CD4-positive, alpha-beta T cell treated with Interleukin-17A for 1 hour (primary cell): ENCODE results near the gene VCL.
"Not testable (repeated sequence)": the region's sequence is repeated elsewhere in the genome, so short reads cannot be mapped to it uniquely, and the experiment has no call there.

Experiments
- DNase-seq: peaks from one replicate; pipeline ENCODE4 v3.0.0-alpha.2; 2020

VCL gene

GRCh38 chr10:74113546-74113945 lies 115.6 kb downstream of the VCL start:
- DNase-seq: no peak

GRCh38 chr10:74114041-74114448 lies 116.1 kb downstream of the VCL start:
- no peak for DNase-seq

DNA sequence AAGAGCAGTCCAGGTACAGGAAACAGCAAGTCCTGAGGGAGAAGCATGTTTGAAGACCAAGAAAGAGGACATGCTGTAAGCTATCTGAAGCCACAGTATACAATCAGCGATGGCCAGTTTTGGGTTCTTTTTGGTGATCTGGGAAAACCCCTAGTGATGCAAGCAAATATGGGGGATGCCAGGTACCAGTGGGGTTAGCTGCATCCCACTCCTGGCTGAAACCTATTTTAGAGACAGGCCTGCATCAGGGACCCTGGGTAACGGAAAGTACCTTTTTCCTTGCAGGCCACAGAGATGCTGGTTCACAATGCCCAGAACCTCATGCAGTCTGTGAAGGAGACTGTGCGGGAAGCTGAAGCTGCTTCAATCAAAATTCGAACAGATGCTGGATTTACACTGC lies 119.8 kb downstream of the VCL start:
- DNase-seq: no peak

DNA sequence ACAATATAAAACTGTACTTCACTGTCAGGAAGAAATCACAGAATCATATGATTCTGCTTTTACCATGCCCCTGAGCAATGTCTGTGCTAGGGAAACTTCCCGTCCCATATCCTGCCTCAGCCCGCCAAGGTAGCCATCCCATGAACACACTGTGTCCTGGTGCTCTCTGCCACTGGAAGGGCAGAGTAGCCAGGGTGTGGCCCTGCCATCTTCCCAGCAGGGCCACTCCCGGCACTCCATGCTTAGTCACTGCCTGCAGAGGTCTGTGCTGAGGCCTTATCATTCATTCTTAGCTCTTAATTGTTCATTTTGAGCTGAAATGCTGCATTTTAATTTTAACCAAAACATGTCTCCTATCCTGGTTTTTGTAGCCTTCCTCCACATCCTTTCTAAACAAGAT lies 120.9 kb downstream of the VCL start:
- no peak for DNase-seq

GRCh38 chr10:74120911-74121310 lies 123.0 kb downstream of the VCL start:
- DNase-seq: no peak

GRCh38 chr10:74121368-74121767 lies 123.5 kb downstream of the VCL start:
- no peak for DNase-seq

DNA sequence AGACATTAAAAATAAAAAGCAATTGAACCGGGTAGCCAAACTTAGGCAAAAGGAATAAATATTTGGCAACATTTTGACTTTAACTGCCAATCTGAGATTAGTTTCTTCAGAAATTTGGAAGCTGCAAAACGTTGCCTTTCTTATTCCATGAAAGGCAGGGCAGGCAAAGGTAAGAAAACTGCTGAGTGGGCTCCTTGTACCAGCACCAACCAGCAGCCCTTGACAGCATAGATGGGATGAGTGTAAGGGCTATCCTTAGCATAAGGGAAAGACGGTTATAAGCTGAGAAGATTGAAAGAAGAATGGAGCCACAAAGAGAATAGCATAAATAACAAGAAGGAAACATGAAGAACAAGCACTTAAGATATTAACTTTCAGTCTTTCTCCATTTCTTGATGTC lies 124.1 kb downstream of the VCL start:
- no peak for DNase-seq

- DNase-seq: no peak
Observed at GRCh38 chr10:74123081-74123480, 125.2 kb downstream of the VCL start.

GRCh38 chr10:74133923-74134820 lies 136.3 kb downstream of the VCL start:
- no peak for DNase-seq

GRCh38 chr10:74135452-74135851 lies 137.5 kb downstream of the VCL start:
- no peak for DNase-seq

- no peak for DNase-seq
Observed at GRCh38 chr10:74137992-74138391, 140.1 kb downstream of the VCL start.

GRCh38 chr10:74138596-74138995 lies 140.7 kb downstream of the VCL start:
- DNase-seq: not testable (repeated sequence)

- DNase-seq: no peak
Observed at GRCh38 chr10:74139981-74140380, 142.1 kb downstream of the VCL start.

GRCh38 chr10:74140553-74140952 lies 142.6 kb downstream of the VCL start:
- DNase-seq: no peak

GRCh38 chr10:74145133-74145532 lies 147.2 kb downstream of the VCL start:
- DNase-seq: no peak

DNA sequence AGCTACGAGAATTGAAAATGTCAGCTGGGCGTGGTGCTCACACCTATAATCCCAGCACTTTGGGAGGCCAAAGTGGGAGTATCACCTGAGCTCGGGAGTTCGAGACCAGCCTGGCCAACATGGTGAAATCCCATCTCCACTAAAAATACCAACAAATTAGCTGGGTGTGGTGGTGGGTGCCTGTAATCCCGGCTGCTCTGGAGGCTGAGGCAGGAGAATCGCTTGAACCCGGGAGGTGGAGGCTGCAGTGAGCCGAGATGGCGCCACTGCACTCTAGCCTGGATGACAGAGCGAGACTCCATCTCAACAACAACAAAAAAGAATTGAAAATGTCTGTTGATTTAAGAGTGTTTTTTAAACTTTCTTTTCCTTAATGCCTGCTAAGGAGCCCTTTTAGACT lies 149.1 kb downstream of the VCL start:
- not testable (repeated sequence) for DNase-seq

DNA sequence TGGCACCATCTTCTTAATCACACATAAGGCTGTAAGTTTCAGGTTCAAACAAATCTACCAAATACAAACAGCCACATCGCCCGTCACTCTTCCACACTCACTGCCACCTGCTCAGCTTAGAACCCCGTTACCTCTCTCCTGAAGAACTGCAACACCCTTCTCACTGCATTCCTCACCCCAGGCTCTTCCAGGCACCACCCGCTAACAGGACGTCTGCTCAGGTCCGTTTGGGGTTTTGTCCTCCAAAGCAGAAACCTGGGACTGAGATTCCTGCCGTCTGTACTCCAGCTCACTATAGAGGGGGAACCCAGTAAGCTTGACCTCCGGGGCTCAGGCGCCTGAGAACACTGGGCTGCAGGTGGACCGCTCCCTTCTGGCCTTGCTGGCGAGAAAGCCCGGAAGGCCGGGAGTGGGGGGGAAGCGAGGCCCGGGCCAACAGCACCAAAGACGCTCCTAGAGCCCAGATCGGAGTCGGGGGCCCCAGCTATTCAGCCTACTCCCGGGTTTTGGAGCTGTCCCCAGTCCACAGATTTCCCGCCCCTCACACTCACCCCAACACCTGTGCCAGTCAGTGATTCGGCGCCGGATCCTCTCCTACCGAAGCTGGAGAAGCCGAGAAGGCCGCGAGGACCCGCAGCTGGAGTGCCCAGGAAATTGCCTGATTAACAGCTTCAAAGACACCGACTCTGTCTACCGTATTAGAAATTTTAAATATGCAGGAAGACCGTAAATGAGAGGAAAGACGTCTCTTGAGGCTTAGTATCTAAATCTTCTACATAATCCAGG lies 152.5 kb downstream of the VCL start, which contains the start of gene AP3M1:
Gene AP3M1 (minus strand): TSS at position 625 of the 786 bp plus-strand sequence. CDS start 12,449 bp downstream, outside the sequence.
- DNase-seq: no peak

GRCh38 chr10:74150990-74151878 lies 153.3 kb downstream of the VCL start, which contains the start of gene ADK:
Gene ADK, plus strand, starts transcription at chr10:74151221. Its CDS starts 58 bp downstream, at chr10:74151279.
- peak; percentile 100 for DNase-seq

GRCh38 chr10:74151879-74152722 lies 154.2 kb downstream of the VCL start:
- DNase-seq: no peak

DNA sequence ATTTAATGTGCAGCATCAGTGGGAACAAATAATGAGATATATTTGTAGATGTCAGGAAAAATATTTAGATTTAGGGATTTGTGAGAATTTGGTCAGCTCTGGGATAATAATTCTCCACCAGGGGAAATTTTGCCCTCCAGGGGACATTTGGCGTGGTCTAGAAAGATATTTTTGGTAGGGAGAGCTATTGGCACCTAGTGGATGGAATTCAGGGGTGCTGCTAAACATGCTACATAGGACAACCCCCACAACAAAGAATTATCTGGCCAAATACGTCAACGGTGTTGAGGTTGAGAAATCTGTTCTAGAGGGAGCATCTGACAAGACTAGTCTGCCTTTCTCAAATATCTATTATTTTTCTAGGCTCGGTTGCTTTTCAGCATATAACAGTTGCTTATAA lies 155.2 kb downstream of the VCL start:
- DNase-seq: no peak

- DNase-seq: no peak
Observed at GRCh38 chr10:74153676-74154075, 155.8 kb downstream of the VCL start.

- no peak for DNase-seq
Observed at GRCh38 chr10:74156919-74157289, 159.0 kb downstream of the VCL start.
